ENCODE results near the gene SLC44A2. TPM values are rescaled to one million over a fixed set of nuclear protein-coding genes. Genes with fewer than 3 reads are reported as not detected.

Gene SLC44A2
- 100 to 1,000 TPM; 175 to 191 (median 187) TPM for polyA plus RNA-seq (ENCODE audit: insufficient read length in 3 of 3)
- long read RNA-seq, donor 1, transcript SLC44A2-201 (22 exons, 3,671 nt), result major isoform, 7 of 26 reads
- long read RNA-seq, donor 1, partial matches to known transcripts, result 13 of 26 reads
- long read RNA-seq, donor 1, other reads (novel, unspliced or antisense), result 0 of 26 reads
- long read RNA-seq, donor 2, transcript SLC44A2-201 (22 exons, 3,671 nt), result minor isoform, 6 of 33 reads
- long read RNA-seq, donor 2, transcript SLC44A2-202 (22 exons, 3,301 nt), result major isoform, 7 of 33 reads
- long read RNA-seq, donor 2, partial matches to known transcripts, result 18 of 33 reads
- long read RNA-seq, donor 2, other reads (novel, unspliced or antisense), result 0 of 33 reads
- long read RNA-seq, donor 3, transcript SLC44A2-202 (22 exons, 3,301 nt), result minor isoform, 16 of 66 reads
- long read RNA-seq, donor 3, transcript SLC44A2-201 (22 exons, 3,671 nt), result major isoform, 21 of 66 reads
- long read RNA-seq, donor 3, partial matches to known transcripts, result 25 of 66 reads
- long read RNA-seq, donor 3, other reads (novel, unspliced or antisense), result 0 of 66 reads
- long read RNA-seq, donor 4, transcript SLC44A2-201 (22 exons, 3,671 nt), result major isoform, 11 of 20 reads
- long read RNA-seq, donor 4, transcript SLC44A2-202 (22 exons, 3,301 nt), result minor isoform, 5 of 20 reads
- long read RNA-seq, donor 4, partial matches to known transcripts, result 0 of 20 reads
- long read RNA-seq, donor 4, other reads (novel, unspliced or antisense), result 0 of 20 reads
- long read RNA-seq, donor 5, result 0 reads
- long read RNA-seq, donor 6, transcript SLC44A2-202 (22 exons, 3,301 nt), result minor isoform, 5 of 60 reads
- long read RNA-seq, donor 6, transcript SLC44A2-210 (8 exons, 2,577 nt), result minor isoform, 7 of 60 reads
- long read RNA-seq, donor 6, transcript SLC44A2-201 (22 exons, 3,671 nt), result major isoform, 13 of 60 reads
- long read RNA-seq, donor 6, partial matches to known transcripts, result 34 of 60 reads
- long read RNA-seq, donor 6, other reads (novel, unspliced or antisense), result 0 of 60 reads
- long read RNA-seq, donor 7, transcript SLC44A2-201 (22 exons, 3,671 nt), result major isoform, 14 of 31 reads
- long read RNA-seq, donor 7, transcript SLC44A2-202 (22 exons, 3,301 nt), result minor isoform, 11 of 31 reads
- long read RNA-seq, donor 7, partial matches to known transcripts, result 0 of 31 reads
- long read RNA-seq, donor 7, other reads (novel, unspliced or antisense), result 0 of 31 reads
- long read RNA-seq, donor 8, result 0 reads
- long read RNA-seq, donor 9, transcript SLC44A2-201 (22 exons, 3,671 nt), result major isoform, 14 of 38 reads
- long read RNA-seq, donor 9, transcript SLC44A2-202 (22 exons, 3,301 nt), result minor isoform, 5 of 38 reads
- long read RNA-seq, donor 9, partial matches to known transcripts, result 13 of 38 reads
- long read RNA-seq, donor 9, other reads (novel, unspliced or antisense), result 0 of 38 reads
- long read RNA-seq, donor 10, transcript SLC44A2-201 (22 exons, 3,671 nt), result major isoform, 16 of 50 reads
- long read RNA-seq, donor 10, transcript SLC44A2-202 (22 exons, 3,301 nt), result minor isoform, 5 of 50 reads
- long read RNA-seq, donor 10, partial matches to known transcripts, result 24 of 50 reads
- long read RNA-seq, donor 10, other reads (novel, unspliced or antisense), result 0 of 50 reads
- long read RNA-seq, donor 11, transcript SLC44A2-202 (22 exons, 3,301 nt), result minor isoform, 7 of 49 reads
- long read RNA-seq, donor 11, transcript SLC44A2-201 (22 exons, 3,671 nt), result major isoform, 27 of 49 reads
- long read RNA-seq, donor 11, partial matches to known transcripts, result 12 of 49 reads
- long read RNA-seq, donor 11, other reads (novel, unspliced or antisense), result 0 of 49 reads
- long read RNA-seq, donor 12, transcript SLC44A2-210 (8 exons, 2,577 nt), result major isoform, 6 of 17 reads
- long read RNA-seq, donor 12, partial matches to known transcripts, result 6 of 17 reads
- long read RNA-seq, donor 12, other reads (novel, unspliced or antisense), result 0 of 17 reads
- long read RNA-seq, donor 13, result 0 reads
- long read RNA-seq, donor 14, transcript SLC44A2-201 (22 exons, 3,671 nt), result major isoform, 10 of 15 reads
- long read RNA-seq, donor 14, partial matches to known transcripts, result 0 of 15 reads
- long read RNA-seq, donor 14, other reads (novel, unspliced or antisense), result 0 of 15 reads
- long read RNA-seq, donor 15, transcript SLC44A2-201 (22 exons, 3,671 nt), result major isoform, 5 of 53 reads
- long read RNA-seq, donor 15, partial matches to known transcripts, result 44 of 53 reads
- long read RNA-seq, donor 15, other reads (novel, unspliced or antisense), result 0 of 53 reads
- long read RNA-seq, donor 16, transcript SLC44A2-201 (22 exons, 3,671 nt), result major isoform, 42 of 120 reads
- long read RNA-seq, donor 16, transcript SLC44A2-210 (8 exons, 2,577 nt), result minor isoform, 6 of 120 reads
- long read RNA-seq, donor 16, transcript SLC44A2-202 (22 exons, 3,301 nt), result minor isoform, 19 of 120 reads
- long read RNA-seq, donor 16, partial matches to known transcripts, result 49 of 120 reads
- long read RNA-seq, donor 16, other reads (novel, unspliced or antisense), result 0 of 120 reads

- DNase-seq (ENCODE audit: extremely low read depth in 1 of 11, low read depth in 9 of 11, low spot score in 4 of 11), result peak in 8 of 11 donors; percentile 75 to 83 (median 80)
Observed at GRCh38 chr19:10625003-10625761, at the start of gene SLC44A2. Gene SLC44A2 (plus strand): TSS chr19:10625553. CDS start chr19:10625634, 81 bp downstream.

GRCh38 chr19:10577951-10578350, 47.4 kb upstream of the SLC44A2 start:
- no peak for DNase-seq (ENCODE audit: extremely low read depth in 1 of 11, low read depth in 9 of 11, low spot score in 4 of 11)

GRCh38 chr19:10580979-10581631, 44.2 kb upstream of the SLC44A2 start:
- DNase-seq (ENCODE audit: extremely low read depth in 1 of 11, low read depth in 9 of 11, low spot score in 4 of 11), result peak in 9 of 11 donors; percentile 74 to 91 (median 85)

- DNase-seq (ENCODE audit: extremely low read depth in 1 of 11, low read depth in 9 of 11, low spot score in 4 of 11), result no peak
Observed at GRCh38 chr19:10582091-10582490, 43.3 kb upstream of the SLC44A2 start.

DNA sequence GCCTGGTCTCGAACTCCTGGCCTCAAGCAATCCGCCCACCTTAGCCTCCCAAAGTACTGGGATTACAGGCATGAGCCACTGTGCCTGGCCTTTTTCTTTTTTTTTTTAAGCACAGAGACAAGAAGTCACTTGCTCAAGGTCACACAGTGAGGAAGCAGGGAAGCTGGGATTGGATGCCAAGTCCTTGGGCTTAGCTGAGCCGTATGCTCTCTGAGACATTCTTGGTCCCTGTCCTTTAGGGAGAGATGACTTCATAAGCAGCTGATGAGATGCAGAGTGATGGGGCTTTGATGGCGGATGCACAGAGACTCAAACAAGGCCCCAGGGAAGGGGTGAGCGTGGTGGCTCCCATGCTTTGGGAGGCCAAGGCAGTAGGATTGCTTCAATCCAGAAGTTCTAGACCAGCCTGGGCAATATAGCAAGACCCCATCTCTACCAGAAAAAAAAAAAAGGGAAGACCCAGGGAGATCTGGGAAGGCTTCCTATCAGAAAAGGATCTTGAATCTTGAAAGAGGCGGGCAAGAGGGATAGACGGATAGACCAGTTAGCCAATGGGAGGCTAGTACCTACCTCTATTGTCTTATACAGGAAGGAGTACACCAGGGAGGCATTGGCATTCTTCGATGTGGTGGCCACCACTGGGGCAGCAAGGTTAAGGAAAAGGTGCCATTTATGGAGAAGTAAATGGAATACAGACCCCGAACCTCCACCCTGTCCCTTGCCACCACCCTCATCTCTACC, 42.1 kb upstream of the SLC44A2 start:
- DNase-seq (ENCODE audit: extremely low read depth in 1 of 11, low read depth in 9 of 11, low spot score in 4 of 11), result no peak

- no peak for DNase-seq (ENCODE audit: extremely low read depth in 1 of 11, low read depth in 9 of 11, low spot score in 4 of 11)
Observed at GRCh38 chr19:10586396-10586795, 39.0 kb upstream of the SLC44A2 start.

GRCh38 chr19:10587022-10587838, 38.1 kb upstream of the SLC44A2 start, which contains the start of gene AP1M2:
Gene AP1M2 (minus strand): TSS chr19:10587312. CDS start chr19:10587231, 81 bp downstream.
- no peak for DNase-seq (ENCODE audit: extremely low read depth in 1 of 11, low read depth in 9 of 11, low spot score in 4 of 11)

DNA sequence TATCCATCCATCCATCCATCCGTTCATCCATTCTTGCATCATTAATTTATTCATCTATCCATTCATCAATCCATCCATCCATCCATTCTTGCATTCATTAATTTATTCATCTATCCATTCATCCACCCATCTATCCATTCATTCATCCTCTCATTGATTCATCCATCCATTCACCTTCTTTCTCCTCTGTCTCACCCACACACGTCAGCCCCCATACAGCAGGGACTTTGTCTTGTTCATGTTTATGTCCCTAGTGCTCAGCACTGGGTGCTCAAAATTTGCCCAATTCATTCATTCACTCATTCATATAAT, 37.6 kb upstream of the SLC44A2 start:
- DNase-seq (ENCODE audit: extremely low read depth in 1 of 11, low read depth in 9 of 11, low spot score in 4 of 11), result no peak

GRCh38 chr19:10593148-10593547, 32.2 kb upstream of the SLC44A2 start:
- no peak for DNase-seq (ENCODE audit: extremely low read depth in 1 of 11, low read depth in 9 of 11, low spot score in 4 of 11)

DNA sequence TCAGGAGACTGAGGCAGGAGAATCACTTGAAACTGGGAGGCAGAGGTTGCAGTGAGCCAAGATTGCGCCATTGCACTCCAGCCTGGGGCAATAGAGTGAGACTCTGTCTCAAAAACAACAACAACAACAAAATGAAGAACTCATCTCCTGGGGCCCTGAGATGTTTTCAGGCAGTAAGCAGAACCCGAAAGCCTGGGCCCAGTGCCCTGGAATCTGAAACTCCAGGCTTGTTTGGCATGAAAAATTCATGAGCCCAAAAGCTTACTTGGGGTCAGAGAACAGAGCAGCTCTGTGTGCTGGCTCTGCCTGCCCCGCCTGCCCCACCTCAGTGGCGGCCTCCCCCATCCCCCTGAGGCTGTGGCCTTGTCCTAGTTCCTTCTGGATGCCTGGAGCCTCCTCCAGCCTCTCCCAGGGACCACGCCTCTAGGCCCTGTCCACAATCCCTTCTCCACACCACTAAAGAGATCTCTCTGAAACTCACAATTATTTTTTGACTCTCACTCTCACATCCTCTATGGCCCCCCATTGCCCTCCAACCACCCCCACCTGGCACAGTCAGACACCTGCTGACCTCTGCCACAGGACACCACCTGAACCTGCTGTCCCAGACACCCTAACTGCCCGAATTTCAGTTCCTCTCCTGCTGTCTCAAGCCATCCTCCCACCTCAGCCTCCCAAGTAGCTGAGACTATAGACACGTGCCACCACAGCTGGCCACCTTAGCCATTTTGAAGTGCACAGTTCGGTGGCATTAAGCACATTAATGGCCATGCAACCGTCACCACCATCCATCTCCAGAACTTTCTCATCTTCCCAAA, 31.3 kb upstream of the SLC44A2 start:
- no peak for DNase-seq (ENCODE audit: extremely low read depth in 1 of 11, low read depth in 9 of 11, low spot score in 4 of 11)

GRCh38 chr19:10600149-10600548, 25.2 kb upstream of the SLC44A2 start:
- DNase-seq (ENCODE audit: extremely low read depth in 1 of 11, low read depth in 9 of 11, low spot score in 4 of 11), result no peak

GRCh38 chr19:10601999-10602329, 23.4 kb upstream of the SLC44A2 start:
- DNase-seq (ENCODE audit: extremely low read depth in 1 of 11, low read depth in 9 of 11, low spot score in 4 of 11), result no peak

- peak in 8 of 11 donors; percentile 29 to 73 (median 64) for DNase-seq (ENCODE audit: extremely low read depth in 1 of 11, low read depth in 9 of 11, low spot score in 4 of 11)
Observed at GRCh38 chr19:10602330-10603083, 22.8 kb upstream of the SLC44A2 start.
